ENCODE measurements around the gene FHL3.

Gene FHL3

DNA sequence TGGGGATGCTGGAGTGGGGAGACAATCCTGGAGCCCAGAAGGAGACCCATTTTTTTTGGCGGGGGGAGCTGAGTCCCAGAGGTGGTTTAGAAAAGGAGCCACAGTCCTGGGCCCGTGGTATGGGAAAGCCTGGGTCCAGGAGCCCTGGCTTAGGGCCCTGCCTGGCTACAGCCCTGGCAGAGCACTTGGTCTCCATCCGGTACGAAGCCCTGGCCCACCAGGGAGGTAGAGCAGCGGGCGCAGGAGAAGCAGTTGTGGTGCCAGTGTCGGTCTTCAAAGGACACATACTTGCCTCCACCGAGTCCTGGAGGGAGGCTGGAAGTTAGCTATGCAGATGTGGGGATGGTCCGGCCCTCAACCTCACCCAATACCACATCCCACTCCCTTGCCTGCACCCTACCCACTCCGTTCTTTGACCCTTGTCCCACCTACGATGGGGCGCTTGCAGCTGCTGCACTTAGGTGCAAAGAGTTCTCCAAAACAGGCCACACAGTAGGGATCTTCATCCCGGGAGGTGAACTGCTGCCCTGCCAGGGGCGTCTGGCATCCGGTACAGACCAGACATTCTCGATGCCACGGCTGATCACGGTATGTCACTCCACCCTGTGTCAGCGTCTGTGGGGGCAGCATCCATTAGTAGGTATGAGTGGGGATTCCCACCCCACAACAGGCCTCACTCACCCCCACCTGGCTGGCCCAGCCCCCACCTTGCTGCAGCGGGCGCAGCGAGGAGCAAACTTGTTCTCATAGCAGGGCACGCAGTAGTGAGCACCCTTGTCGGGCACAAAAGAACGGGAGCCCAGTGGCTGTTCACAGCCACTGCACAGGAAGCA is 7.8 kb downstream of the FHL3 start:
- no peaks in the 10 kb centered on the region; the same call in 1 of the 2 replicates for H3K36me3 ChIP-seq
- no peak overlapping the region for H3K4me3 ChIP-seq (ENCODE audit: low read depth, low read length)
- no peak overlapping the region for H3K27ac ChIP-seq
- H3K9me3 ChIP-seq (ENCODE audit: severe bottlenecking) = no peaks in the 10 kb centered on the region
- H3K27me3 ChIP-seq (ENCODE audit: insufficient read depth, low read depth, severe bottlenecking) = no peaks in the 10 kb centered on the region
- no peak for DNase-seq
- TF ChIP-seq, protein P1, sequence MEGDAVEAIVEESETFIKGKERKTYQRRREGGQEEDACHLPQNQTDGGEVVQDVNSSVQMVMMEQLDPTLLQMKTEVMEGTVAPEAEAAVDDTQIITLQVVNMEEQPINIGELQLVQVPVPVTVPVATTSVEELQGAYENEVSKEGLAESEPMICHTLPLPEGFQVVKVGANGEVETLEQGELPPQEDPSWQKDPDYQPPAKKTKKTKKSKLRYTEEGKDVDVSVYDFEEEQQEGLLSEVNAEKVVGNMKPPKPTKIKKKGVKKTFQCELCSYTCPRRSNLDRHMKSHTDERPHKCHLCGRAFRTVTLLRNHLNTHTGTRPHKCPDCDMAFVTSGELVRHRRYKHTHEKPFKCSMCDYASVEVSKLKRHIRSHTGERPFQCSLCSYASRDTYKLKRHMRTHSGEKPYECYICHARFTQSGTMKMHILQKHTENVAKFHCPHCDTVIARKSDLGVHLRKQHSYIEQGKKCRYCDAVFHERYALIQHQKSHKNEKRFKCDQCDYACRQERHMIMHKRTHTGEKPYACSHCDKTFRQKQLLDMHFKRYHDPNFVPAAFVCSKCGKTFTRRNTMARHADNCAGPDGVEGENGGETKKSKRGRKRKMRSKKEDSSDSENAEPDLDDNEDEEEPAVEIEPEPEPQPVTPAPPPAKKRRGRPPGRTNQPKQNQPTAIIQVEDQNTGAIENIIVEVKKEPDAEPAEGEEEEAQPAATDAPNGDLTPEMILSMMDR (IDR thresholded peaks at IDR 0.05; ENCODE audit: low read depth, low read length) = no peak

DNA sequence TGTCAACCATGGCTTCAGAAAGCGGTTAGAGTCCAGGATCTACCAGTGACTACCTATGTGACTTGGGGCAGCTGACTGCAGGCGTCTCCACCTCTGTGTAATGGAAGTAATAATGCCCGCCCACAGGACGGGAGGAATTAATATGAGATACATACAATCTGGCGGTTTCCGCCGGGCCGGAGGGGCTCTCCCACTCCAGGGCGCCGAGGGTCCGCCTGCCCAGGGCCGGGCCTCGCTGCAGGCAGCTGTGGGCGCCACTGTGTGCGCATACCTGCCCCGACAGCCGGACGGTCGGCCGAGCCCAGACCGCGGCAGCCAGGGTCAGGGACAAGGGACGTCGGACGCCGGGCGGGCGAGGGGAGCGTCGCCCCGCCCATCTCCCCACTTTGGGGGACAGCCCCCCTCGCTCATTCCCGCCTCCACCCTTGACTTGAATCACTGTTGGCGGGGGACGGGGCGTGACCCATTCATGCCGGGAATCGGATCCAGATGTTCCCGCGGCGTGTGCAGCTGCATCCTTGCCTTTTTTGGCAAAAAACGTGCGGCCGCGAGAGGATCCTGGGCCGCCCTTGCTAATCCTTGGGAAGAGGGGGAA is 9.5 kb downstream of the FHL3 start:
- Histone ChIP-seq H3K4me3 (ENCODE audit: low read depth, low read length) (no peak overlapping the region), H3K9me3 (ENCODE audit: severe bottlenecking) (no peaks in the 10 kb centered on the region), H3K27me3 (ENCODE audit: insufficient read depth, low read depth, severe bottlenecking) (no peaks in the 10 kb centered on the region), H3K36me3 (no peaks in the 10 kb centered on the region; the same call in 1 of the 2 replicates), H3K27ac (no peak overlapping the region)
- DNase-seq = no peak
- TF ChIP-seq, protein P1 (IDR thresholded peaks at IDR 0.05; ENCODE audit: low read depth, low read length) = no peak

DNA sequence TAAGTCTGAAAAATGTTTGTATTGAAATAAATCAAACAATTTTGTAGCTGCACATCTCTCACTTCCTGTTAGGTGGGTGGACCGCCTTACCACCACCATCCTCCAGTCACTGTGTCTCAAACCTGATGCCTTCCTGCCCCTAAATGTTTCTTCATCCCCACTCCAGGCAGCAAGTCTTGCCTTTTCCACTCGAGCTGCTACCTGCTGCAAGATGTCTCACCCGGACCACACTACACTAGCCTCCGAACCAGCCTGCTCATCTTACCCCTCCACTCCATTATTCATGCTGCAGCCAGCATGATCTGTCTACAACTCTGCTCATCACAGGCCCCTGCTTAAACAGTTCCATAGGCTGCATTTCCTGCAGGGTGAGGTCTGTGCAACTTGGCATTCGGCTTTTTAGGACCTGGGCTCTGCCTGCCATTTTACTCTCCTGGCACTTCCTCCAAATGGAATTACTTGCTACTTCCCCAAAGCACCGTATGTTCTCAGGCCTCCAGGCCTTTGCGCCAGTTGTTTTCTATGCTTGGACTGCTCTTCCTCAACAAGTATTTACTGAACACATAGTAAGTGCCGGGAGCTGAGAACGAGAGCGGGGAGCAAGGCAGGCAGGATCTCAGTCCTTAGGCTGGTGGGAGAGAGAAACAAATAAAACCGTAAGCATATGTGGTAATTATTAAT is 10.3 kb downstream of the FHL3 start:
- H3K27me3 ChIP-seq (ENCODE audit: insufficient read depth, low read depth, severe bottlenecking) = no peaks in the 10 kb centered on the region
- no peak overlapping the region for H3K27ac ChIP-seq
- H3K4me3 ChIP-seq (ENCODE audit: low read depth, low read length) = no peak overlapping the region
- TF ChIP-seq, protein P1 (IDR thresholded peaks at IDR 0.05; ENCODE audit: low read depth, low read length) = no peak
- H3K36me3 ChIP-seq = no peaks in the 10 kb centered on the region; the same call in 1 of the 2 replicates
- DNase-seq = no peak
- no peaks in the 10 kb centered on the region for H3K9me3 ChIP-seq (ENCODE audit: severe bottlenecking)

DNA sequence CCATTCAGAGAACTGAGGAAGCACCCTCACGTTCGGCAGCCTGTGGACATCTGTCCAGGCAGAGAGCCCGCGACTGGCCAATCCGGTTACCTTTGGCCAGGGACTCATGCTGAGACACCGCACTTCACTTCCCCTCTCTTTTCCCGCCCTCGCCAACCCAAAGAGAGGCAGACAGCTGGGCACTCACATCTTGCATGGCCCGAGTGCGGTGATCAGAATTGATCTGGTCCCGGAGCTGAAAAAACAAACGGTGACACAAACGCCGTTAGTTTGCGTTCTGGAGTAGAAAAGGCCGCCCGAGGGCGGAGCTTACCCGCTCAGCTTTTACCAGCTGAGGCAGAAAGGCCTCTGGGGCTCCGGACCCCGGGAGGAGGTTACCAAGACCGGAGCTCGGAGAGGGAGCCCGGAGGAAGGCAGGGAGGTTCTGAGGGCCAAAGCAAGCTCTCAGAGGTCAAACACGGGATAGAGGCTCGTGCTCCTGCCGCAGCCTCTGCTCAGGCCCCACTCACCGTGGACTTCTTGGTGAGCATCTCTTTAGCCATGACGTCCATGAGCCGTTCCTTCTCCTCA is 15.9 kb downstream of the FHL3 start:
- peak overlapping the region; percentile 71 for H3K4me3 ChIP-seq (ENCODE audit: low read depth, low read length)
- H3K27ac ChIP-seq = peak overlapping the region; percentile 91
- H3K27me3 ChIP-seq (ENCODE audit: insufficient read depth, low read depth, severe bottlenecking) = no peaks in the 10 kb centered on the region
- TF ChIP-seq, protein P1 (IDR thresholded peaks at IDR 0.05; ENCODE audit: low read depth, low read length) = no peak
- DNase-seq = peak; percentile 56
- peaks cover 40% of the 10 kb centered on the region for H3K36me3 ChIP-seq
- H3K9me3 ChIP-seq (ENCODE audit: severe bottlenecking) = no peaks in the 10 kb centered on the region

DNA sequence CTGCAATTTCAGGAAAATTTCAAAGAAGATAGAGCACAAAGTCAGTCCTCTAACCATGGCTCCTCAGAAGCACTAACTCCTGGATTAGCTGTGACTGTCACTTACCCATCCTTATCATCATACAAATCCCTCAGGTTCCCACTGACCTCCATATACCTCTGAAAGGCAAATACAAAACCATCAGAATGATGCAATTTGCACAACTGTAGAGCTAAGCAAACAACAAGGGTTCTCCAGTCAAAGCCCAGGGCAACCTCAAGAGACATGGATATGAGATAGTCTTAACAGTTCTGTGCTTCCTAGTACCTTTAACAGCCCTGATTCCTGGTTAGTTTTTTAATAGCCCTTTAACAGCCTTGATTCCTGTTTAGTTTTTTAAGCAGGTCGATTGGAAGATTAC is 17.6 kb downstream of the FHL3 start:
- TF ChIP-seq, protein P1 (IDR thresholded peaks at IDR 0.05; ENCODE audit: low read depth, low read length) = no peak
- H3K4me3 ChIP-seq (ENCODE audit: low read depth, low read length) = no peak overlapping the region
- DNase-seq = no peak
- peaks cover 56% of the 10 kb centered on the region for H3K36me3 ChIP-seq
- no peaks in the 10 kb centered on the region for H3K9me3 ChIP-seq (ENCODE audit: severe bottlenecking)
- H3K27ac ChIP-seq = no peak overlapping the region
- H3K27me3 ChIP-seq (ENCODE audit: insufficient read depth, low read depth, severe bottlenecking) = no peaks in the 10 kb centered on the region
